Astrocyte (in vitro differentiated cells and primary cell): ENCODE results near the gene MXD3.

Experiments
- EZH2 ChIP-seq: IDR thresholded peaks from 2 replicates; pipeline ENCODE4 v1.6.1; 2012; ENCODE audit warnings: mild to moderate bottlenecking, low read length, inconsistent platforms; ENCODE audit not compliant: insufficient read depth
- TF ChIP-seq, protein P1 (sequence below): IDR thresholded peaks from 2 replicates; pipeline ENCODE4 v1.5.1; 2011; ENCODE audit warnings: low read depth, mild to moderate bottlenecking, inconsistent platforms, low read length, moderate library complexity; ENCODE audit not compliant: insufficient read depth

- TF ChIP-seq, protein P1, sequence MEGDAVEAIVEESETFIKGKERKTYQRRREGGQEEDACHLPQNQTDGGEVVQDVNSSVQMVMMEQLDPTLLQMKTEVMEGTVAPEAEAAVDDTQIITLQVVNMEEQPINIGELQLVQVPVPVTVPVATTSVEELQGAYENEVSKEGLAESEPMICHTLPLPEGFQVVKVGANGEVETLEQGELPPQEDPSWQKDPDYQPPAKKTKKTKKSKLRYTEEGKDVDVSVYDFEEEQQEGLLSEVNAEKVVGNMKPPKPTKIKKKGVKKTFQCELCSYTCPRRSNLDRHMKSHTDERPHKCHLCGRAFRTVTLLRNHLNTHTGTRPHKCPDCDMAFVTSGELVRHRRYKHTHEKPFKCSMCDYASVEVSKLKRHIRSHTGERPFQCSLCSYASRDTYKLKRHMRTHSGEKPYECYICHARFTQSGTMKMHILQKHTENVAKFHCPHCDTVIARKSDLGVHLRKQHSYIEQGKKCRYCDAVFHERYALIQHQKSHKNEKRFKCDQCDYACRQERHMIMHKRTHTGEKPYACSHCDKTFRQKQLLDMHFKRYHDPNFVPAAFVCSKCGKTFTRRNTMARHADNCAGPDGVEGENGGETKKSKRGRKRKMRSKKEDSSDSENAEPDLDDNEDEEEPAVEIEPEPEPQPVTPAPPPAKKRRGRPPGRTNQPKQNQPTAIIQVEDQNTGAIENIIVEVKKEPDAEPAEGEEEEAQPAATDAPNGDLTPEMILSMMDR: no peak
- no peak for TF ChIP-seq EZH2
Observed at GRCh38 chr5:177270653-177271052, 41.0 kb downstream of the MXD3 start.
